MM.1S (cell line): Measurements from ENCODE around the gene B9D2.

Experiments
- DNase-seq: peaks from one replicate; pipeline ENCODE4 v3.0.0-alpha.2; 2015
- H2AFZ ChIP-seq: fragments of 300-600 bp; sonication (generic); 2 replicates; pipeline ENCODE4 v1.6.0; 2016; ENCODE audit warnings: antibody characterized with exemption, low read length
- H3F3A ChIP-seq: fragments of 300-600 bp; sonication (generic); 2 replicates; pipeline ENCODE4 v1.6.1; 2016; ENCODE audit warnings: mild to moderate bottlenecking, antibody characterized with exemption, low read length, moderate library complexity, mixed read lengths; ENCODE audit not compliant: insufficient read depth
- H3K27ac ChIP-seq: fragments of 300-600 bp; sonication (generic); 2 replicates; pipeline ENCODE4 v1.5.1; 2016; ENCODE audit warnings: mild to moderate bottlenecking, low read length
- H3K27me3 ChIP-seq: fragments of 300-600 bp; sonication (generic); replicated peaks from 2 replicates; pipeline ENCODE4 v1.6.0; 2016; ENCODE audit warnings: low read length; ENCODE audit not compliant: insufficient read depth
- H3K36me3 ChIP-seq: fragments of 300-600 bp; sonication (generic); replicated peaks from 2 replicates; pipeline ENCODE4 v1.6.1; 2016; ENCODE audit warnings: mild to moderate bottlenecking, low read length, mixed read lengths; ENCODE audit not compliant: insufficient read depth
- H3K4me1 ChIP-seq: fragments of 300-600 bp; sonication (generic); 2 replicates; pipeline ENCODE4 v1.6.1; 2016; ENCODE audit warnings: low read length, mixed read lengths
- H3K4me2 ChIP-seq: fragments of 300-600 bp; sonication (generic); 2 replicates; pipeline ENCODE4 v1.6.0; 2016; ENCODE audit warnings: low read depth, low read length
- H3K4me3 ChIP-seq: fragments of 300-600 bp; sonication (generic); 2 replicates; pipeline ENCODE4 v1.5.1; 2016; ENCODE audit warnings: low read length, mixed read lengths
- H3K79me2 ChIP-seq: fragments of 300-600 bp; sonication (generic); 2 replicates; pipeline ENCODE4 v1.6.1; 2016; ENCODE audit warnings: mixed run types, low read length, mixed read lengths
- H3K9ac ChIP-seq: fragments of 300-600 bp; sonication (generic); 2 replicates; pipeline ENCODE4 v1.6.1; 2016; ENCODE audit warnings: low read length, mixed read lengths
- H3K9me2 ChIP-seq: fragments of 300-600 bp; sonication (generic); replicated peaks from 2 replicates; pipeline ENCODE4 v1.6.1; 2016; ENCODE audit warnings: mild to moderate bottlenecking, low read length, mixed read lengths; ENCODE audit not compliant: insufficient read depth
- H3K9me3 ChIP-seq: fragments of 300-600 bp; sonication (generic); replicated peaks from 2 replicates; pipeline ENCODE4 v1.6.1; 2016; ENCODE audit warnings: mild to moderate bottlenecking, low read length, mixed read lengths; ENCODE audit not compliant: insufficient read depth
- H4K20me1 ChIP-seq: fragments of 300-600 bp; sonication (generic); 2 replicates; pipeline ENCODE4 v1.6.1; 2016; ENCODE audit warnings: mild to moderate bottlenecking, low read length, moderate library complexity, mixed read lengths; ENCODE audit not compliant: insufficient read depth
- EZH2 ChIP-seq: fragments of 300-600 bp; sonication (generic); optimal IDR thresholded peaks from 2 replicates; pipeline ENCODE3; 2017; ENCODE audit warnings: low read depth, mild to moderate bottlenecking, antibody characterized with exemption, low read length, mixed read lengths
- EZH2phosphoT487 ChIP-seq: fragments of 300-600 bp; sonication (generic); IDR thresholded peaks from 2 replicates; pipeline ENCODE4 v1.6.1; 2018; ENCODE audit warnings: antibody characterized with exemption, low read length
- TF ChIP-seq, protein P1 (sequence below): fragments of 300-600 bp; sonication (generic); IDR thresholded peaks from 2 replicates; pipeline ENCODE4 v1.5.1; 2016; ENCODE audit warnings: antibody characterized with exemption, low read length, mixed read lengths

Gene B9D2

DNA sequence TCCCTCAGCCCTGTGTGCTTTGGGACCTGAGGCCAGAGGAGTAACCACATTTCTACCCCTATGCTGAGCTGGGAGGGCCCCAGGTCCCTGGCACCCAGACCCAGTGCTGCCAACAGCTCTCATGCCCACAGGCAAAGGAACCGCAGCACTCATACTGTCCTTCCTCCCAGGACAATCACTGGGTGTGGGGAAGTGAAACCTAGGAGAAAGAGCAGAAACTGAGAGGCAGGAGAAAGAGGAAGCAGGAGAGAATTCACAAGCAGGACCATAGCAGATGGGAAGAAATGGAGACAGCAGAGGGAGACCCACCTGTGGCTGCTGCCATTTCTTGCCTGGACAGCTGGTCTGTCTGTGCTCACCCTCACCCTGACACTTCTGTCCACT, 35.1 kb downstream of the B9D2 start:
- TF ChIP-seq EZH2phosphoT487 (no peak), EZH2 (no peak)
- TF ChIP-seq, protein P1, sequence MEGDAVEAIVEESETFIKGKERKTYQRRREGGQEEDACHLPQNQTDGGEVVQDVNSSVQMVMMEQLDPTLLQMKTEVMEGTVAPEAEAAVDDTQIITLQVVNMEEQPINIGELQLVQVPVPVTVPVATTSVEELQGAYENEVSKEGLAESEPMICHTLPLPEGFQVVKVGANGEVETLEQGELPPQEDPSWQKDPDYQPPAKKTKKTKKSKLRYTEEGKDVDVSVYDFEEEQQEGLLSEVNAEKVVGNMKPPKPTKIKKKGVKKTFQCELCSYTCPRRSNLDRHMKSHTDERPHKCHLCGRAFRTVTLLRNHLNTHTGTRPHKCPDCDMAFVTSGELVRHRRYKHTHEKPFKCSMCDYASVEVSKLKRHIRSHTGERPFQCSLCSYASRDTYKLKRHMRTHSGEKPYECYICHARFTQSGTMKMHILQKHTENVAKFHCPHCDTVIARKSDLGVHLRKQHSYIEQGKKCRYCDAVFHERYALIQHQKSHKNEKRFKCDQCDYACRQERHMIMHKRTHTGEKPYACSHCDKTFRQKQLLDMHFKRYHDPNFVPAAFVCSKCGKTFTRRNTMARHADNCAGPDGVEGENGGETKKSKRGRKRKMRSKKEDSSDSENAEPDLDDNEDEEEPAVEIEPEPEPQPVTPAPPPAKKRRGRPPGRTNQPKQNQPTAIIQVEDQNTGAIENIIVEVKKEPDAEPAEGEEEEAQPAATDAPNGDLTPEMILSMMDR = no peak
- H2AFZ ChIP-seq = peak overlapping the region; percentile 37
- peak overlapping the region; percentile 73; the same call in 1 of the 2 replicates for H3K9ac ChIP-seq
- H3K4me3 ChIP-seq = peak overlapping the region; percentile 60
- DNase-seq = no peak
- peaks cover 18% of the 10 kb centered on the region for H3K4me1 ChIP-seq
- H4K20me1 ChIP-seq = no peaks in the 10 kb centered on the region
- no peaks in the 10 kb centered on the region for H3K9me3 ChIP-seq
- H3K36me3 ChIP-seq = no peaks in the 10 kb centered on the region
- H3K27ac ChIP-seq = peak overlapping the region; percentile 75
- H3K9me2 ChIP-seq = no peaks in the 10 kb centered on the region
- H3K79me2 ChIP-seq = peaks cover 3% of the 10 kb centered on the region; the same call in 1 of the 2 replicates
- H3K27me3 ChIP-seq = no peaks in the 10 kb centered on the region
- peaks cover 28% of the 10 kb centered on the region for H3F3A ChIP-seq
- peak overlapping the region; percentile 93 for H3K4me2 ChIP-seq

DNA sequence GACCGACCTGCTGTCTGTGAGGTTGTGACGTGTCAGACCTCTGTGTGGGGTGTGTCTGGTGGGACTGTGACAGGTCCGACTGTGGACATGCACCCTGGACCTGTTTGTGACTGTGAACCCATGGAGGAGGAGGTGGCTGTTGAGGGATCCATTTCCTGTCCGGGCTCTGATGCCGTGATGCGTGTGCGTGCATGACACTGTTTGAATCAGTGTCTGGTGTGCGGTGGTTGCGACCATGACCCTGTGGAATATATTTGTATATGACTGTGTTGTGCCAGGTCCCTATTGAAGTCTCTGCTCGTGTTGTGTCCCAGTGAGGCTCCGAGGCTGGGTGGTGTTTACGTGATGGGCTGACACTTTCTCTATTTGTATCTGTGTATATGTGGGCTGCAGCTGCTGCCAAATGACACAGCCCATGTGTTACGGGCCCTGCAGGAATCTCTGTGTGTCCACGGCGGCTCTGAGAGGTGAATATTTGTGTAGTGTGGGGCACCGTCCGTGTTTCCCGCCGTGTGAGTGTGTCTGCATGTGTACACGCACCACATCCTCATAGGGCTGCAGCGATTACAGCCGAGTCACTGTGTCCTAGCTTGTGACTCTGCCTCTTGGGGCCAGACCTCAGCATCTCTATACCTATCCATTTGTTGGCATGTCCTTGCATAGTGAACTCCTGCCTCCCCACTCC, 35.6 kb downstream of the B9D2 start:
- no peaks in the 10 kb centered on the region for H3K27me3 ChIP-seq
- peak overlapping the region; percentile 60 for H3K4me3 ChIP-seq
- H3K27ac ChIP-seq = peak overlapping the region; percentile 75
- peak; percentile 36 for DNase-seq
- no peaks in the 10 kb centered on the region for H3K9me2 ChIP-seq
- peaks cover 28% of the 10 kb centered on the region for H3F3A ChIP-seq
- H3K4me2 ChIP-seq = peak overlapping the region; percentile 93
- H4K20me1 ChIP-seq = no peaks in the 10 kb centered on the region
- no peaks in the 10 kb centered on the region for H3K36me3 ChIP-seq
- H3K4me1 ChIP-seq = peaks cover 18% of the 10 kb centered on the region
- peaks cover 3% of the 10 kb centered on the region; the same call in 1 of the 2 replicates for H3K79me2 ChIP-seq
- no peak for TF ChIP-seq EZH2
- peak overlapping the region; percentile 37 for H2AFZ ChIP-seq
- H3K9ac ChIP-seq = peak overlapping the region; percentile 73
- H3K9me3 ChIP-seq = no peaks in the 10 kb centered on the region

DNA sequence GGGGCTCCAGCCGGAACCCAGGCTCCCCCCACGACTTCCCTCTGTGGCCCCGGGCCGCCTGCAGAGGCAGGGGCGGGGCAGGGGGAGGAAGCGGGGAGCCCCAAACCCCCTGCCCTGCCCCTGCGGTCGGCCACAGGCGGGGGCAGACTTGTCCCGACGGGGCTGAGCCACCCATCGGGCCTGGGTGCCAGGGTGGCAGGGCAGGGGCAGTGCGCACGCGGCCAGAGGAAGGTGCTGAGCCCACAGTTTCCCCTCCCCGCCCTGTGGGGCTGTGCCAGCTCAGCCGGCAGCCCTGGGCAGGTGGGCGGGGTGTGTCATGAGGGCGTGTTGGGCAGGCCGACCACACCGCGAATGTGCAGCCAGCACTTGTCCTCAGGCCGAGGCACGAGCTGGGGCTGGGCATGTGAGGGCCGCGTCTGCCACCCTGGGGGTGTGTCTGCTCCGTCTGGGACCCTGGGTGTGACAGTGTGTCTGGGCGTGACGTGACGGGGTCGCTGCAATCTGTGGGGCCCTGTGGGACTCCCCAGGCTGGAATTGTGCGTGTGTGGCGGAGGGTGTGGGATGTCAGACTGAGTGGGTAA, 36.3 kb downstream of the B9D2 start:
- H3K79me2 ChIP-seq = peaks cover 3% of the 10 kb centered on the region; the same call in 1 of the 2 replicates
- H3K27ac ChIP-seq = peak overlapping the region; percentile 75
- TF ChIP-seq EZH2 (no peak), EZH2phosphoT487 (no peak)
- TF ChIP-seq, protein P1 = no peak
- peak overlapping the region; percentile 93 for H3K4me2 ChIP-seq
- no peaks in the 10 kb centered on the region for H3K27me3 ChIP-seq
- H2AFZ ChIP-seq = peak overlapping the region; percentile 37
- no peaks in the 10 kb centered on the region for H3K9me2 ChIP-seq
- peaks cover 28% of the 10 kb centered on the region for H3F3A ChIP-seq
- no peaks in the 10 kb centered on the region for H3K9me3 ChIP-seq
- peak overlapping the region; percentile 73 for H3K9ac ChIP-seq
- no peaks in the 10 kb centered on the region for H3K36me3 ChIP-seq
- H3K4me1 ChIP-seq = peaks cover 18% of the 10 kb centered on the region
- peak; percentile 95 for DNase-seq
- no peaks in the 10 kb centered on the region for H4K20me1 ChIP-seq
- peak overlapping the region; percentile 60 for H3K4me3 ChIP-seq
